ENCODE data around the gene NEO1.

NEO1 gene

DNA sequence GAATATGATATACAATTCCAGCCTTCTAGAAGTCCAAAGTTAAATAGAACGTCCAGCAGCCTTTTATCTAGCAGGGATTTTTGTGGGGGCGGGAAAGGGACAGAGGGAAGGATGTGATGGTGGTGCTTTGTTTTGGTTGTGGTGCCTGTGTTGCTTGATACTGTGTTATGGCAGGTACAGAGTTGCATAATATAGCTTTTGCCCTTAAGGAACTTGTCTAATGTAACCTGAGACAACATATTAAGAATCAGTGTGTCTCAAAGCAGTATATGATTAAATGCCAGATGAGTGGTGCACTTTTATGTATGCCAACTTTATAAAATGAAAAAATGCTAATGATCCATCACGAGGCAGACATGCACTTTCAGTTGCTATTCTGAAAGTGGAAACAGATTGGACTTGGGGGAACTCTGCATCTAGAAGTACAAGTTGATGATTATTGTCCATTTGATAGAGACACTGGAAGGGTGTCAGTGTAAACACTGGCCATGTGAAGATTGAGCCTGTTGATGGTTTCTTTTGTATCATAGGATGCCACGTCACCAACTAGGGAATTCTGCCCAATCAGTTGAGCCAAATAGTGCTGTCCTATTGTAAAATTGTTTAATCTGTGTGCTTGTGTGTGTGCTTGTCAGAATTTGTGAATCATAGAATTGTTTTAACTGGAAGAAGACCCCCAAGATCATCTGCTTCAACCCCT is 23.0 kb downstream of the NEO1 start:
- DNase-seq: no peak

DNA sequence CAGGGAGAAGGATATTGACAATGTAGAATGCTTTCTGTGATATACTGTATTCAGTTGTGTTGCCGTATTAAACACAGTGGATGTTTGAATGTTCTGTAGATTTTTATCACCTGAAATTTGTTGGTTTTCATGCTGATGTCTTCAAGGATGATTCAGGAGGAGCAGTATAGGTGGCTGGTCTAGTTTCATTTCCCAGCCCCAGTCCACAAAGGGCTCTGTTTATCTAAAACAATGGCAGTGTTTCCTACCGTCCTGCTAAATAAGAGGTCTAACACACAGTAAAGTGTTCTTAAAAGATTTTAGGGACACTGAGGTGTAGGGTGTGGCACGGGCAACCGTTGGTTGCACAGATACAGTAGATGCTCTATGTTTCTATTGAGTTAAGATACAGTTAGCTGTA is 26.0 kb downstream of the NEO1 start:
- no peak for DNase-seq

DNA sequence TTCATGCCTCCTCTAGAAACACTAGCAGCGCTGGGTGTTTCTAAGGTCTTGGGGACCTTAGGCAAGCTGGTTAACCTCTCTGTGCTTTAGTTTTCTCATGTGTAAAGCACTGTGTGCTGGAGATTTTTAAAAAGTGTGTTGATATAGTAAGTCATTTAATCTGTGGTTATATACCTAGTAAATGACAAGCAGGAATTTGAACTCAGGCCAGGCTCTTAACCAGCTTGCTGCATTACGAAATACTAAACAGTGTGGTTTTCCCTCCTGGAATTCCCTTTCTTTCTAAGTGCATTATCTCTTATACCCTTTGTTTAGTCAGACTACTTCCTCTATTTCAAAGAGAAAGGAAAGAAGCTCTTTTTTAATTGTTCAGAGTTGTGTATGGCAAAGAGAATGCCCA is 26.5 kb downstream of the NEO1 start:
- DNase-seq: no peak

DNA sequence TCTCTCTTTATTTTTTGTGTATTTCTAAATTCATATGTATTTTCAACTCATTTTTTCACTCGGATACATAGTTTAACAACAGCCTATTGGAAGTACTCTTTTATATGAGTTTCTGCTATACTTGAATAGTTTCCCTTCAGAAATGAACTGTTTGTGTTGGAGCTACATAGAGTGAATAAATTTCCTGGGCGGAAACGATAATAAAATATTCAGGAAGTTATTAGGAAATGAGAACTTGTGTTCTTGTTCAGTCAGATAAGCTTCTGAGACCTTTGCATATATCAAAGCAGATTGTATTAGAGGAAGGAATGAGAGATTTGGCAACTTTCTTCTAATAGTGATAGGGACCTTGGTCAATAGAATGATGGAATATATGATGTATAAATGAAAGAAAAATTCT is 27.3 kb downstream of the NEO1 start:
- no peak for DNase-seq

DNA sequence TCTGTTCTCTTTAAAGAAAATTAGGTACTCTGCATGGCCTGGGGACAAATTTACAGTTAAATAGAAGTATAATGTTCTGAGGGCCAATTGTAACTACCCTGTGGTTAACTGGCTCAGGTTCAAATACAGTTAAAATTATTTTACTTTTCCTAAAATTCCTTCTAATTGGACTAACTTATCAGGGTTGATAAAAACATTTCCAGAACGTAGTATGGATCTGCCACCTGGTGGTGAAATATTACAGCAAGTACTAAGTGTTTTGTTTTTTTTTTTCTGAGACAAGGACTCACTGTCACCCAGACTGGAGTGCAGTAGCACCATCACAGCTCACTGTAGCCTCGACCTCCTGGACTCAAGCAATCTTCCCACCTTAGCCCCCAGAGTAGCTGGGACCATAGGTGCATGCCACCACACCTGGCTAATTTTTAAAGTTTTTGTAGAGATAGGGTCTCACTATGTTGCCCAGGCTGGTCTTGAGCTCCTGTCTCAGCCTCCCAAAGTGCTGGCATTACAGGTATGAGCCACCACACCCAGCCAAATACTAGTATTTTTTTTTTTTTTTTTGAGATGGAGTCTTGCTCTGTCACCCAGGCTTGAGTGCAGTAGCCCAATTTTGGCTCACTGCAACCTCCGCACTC is 29.2 kb downstream of the NEO1 start:
- DNase-seq: no peak

DNA sequence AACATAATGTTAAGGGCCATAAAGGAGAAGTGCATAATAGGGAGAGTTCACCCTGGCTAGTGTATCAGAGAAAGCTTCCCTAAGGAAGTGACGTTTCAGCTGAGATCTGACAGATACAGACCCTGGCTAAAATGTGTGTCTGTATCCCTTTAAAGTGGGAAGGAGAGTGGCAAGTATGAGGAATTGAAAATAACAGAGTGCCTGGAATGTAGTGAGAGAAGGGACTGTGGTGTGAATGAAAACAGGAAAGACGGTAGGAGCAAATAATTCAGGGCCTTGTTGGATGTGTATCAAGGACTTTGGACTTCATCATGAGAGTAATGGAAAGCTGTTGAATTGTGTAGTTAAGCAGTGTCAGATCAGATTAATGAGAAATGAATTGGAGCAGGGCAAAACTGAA is 30.5 kb downstream of the NEO1 start:
- DNase-seq: no peak

DNA sequence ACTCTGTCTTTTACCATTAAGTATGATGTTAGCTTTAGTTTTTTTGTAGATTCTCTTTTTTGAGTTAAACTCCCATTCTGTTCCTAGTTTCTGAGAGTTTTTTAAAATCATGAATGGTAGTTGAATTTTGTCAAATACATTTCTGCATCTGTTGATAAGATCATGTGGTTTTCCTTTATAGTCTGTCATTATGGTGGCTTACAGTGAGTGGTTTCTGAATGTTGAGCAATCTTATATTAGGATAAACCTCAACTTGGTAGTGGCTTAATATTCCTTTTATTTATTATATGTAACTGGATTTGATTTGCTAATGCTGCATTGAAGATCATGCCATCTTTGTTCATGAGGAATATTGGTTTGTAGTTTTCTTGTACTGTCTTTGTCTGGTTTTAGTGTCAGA is 34.8 kb downstream of the NEO1 start:
- DNase-seq: no peak

DNA sequence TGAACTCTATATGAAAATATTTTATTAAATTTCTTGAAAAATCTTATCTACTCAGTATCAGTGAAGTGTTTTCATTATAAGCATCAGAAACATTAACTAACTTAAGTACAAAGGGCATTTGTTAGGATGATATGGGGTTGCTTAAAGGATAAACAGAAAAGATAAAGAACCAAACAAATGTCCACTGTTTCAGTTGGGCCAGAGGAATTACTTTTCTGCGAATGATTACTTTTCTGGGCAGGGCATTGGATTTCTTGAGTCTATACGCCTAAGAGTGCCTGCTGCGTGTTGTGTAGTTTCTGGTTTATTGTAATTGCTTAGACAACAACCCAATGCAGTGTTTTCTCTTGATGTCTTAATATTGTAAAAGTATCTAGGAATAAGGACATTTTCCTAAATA is 52.8 kb downstream of the NEO1 start:
- DNase-seq: no peak

DNA sequence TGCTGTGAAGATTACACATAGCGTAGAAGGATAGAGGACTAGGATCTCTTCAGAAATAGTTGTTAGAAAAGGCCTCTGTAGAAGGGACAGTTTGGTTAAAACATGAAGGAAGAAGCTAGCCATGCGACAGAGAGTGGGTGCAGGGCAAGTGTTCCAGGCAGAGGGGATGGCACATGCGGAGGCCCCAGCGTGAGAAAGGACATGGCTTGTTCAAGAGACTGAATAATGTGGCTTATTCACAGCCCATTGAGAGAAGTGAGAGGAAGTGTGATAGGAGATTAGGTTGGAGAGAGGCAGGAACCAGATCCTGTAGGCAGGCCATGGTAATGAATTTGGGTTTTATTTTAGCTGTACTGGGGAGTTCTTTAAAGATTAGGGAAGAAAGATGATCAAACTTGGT is 56.4 kb downstream of the NEO1 start:
- DNase-seq: no peak

DNA sequence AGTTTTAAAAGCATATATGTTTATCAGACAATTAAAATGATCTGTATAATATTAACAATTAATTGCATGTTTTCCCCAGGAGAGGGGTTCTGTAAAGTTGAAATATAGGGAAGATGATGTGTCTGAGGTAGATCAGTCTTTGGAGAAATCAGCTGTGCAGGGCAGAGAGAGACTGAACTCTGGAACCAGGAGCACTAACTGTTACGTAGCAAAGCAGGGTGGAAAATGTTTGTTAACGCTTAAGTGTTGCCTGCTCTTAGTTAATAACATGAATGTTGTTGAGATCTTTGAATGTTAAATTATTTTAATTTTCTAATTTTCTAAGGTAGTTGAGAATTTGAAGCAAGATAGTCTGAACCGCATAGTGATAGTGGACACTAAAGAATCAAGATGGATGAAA is 57.5 kb downstream of the NEO1 start:
- no peak for DNase-seq

DNA sequence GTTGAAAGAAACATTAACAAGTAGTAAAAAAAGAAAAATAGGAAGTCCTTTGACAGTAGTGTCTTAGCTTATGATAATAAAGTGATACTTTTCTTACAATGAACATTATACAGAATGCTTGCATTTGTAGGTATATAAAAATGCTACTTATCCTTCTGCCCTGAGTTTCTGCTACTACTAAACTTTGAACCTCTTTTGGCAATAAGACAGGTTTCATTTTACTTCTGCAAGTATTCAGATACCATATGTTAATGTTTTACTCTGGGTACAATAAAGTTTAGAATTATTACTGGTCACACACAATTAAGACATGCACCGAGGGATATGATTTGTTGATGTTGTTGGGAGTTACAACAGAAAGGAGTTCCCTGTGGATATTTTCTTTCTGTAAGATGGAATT is 57.9 kb downstream of the NEO1 start:
- no peak for DNase-seq

DNA sequence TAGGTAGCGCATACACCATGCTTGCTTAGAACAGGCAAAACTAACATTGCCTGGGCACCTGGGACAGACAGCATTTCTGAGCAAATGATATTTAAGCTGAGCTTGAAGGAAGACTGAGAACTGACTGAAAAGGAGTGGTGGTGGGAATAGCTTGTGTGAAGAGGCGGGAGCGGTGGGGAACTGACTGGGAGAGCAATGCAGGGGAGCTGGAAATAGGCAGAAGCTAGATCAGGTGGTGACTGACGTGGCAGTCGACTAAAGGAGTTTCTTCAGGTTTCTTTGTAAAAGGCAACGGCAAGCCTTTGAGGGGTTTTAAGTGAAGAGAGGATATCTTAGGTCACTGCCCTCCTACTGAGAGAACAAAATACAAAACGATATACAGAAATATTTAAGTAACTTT is 61.8 kb downstream of the NEO1 start:
- no peak for DNase-seq

DNA sequence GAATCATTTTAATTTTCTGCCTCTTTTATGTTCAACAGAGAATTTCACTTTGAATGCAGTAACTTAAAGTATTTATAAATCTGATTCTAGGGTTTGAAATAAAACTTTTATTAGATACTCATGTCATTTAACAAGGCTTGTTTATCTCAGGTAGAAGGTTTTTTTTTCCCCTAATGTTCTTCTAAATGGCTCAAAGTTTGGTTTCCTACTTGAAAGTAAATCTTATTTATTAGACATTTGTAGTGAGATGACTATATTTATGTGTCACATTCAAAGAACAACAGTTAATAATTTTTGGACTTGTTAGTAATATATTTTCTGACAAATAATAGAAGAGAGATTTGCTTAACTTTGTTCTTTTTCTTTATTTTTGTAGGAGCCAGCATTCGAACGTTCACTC is 63.9 kb downstream of the NEO1 start:
- DNase-seq: no peak

DNA sequence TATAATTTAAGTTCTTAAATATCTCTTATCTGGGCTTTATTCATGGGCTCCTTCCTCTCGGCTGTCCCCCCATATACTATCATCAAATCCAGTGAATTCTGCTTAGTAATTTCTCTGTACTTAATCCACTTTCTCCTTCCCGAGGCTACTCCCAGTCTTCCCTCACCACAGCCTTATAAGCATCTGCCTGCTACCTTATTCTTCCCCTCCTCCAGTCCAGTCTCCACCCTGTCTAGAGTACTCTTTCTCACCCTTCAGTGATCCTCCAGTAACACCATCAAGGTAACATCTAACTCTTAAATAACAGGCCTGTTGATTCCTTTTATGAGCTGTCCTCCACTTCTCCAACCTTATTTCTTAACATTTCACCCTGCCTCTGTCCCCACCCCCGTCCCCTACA is 65.8 kb downstream of the NEO1 start:
- DNase-seq: no peak

DNA sequence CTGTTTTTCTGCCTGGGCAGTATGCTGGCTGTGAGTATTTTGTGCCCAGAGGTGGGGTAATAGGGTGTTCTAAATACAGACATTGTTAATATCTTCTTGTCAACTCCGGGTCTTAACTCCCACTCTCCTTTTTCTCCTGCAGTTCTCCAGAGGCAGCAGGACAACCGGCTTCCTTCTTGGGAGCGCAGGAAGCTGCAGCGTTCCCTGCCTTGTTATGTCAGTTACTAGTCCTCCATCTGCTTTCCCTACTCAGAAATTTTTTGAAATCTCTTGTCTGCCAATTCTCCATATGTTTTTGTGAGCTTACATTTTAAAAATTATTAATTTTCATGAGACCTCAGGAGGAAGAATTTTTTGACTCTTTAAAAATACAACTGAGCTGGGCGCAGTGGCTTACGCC is 67.2 kb downstream of the NEO1 start:
- no peak for DNase-seq

DNA sequence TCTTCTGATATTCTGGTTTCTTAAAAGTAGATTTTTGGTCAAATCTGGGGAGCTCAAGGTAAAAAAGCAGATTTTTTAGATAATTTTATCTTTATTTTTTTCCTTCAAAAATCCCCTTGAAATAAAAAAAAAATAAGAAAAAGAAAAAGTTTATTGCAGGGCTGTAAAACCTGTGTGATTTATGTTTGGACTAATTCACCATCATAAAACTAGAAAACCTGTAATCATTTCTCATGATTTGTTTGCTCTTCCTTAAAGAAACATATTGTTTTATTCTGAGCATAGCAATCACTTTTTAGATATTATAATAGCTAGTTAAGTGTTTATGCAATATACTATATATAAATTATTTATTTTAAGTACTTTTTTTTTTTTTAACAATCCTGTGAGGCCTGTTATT is 68.0 kb downstream of the NEO1 start:
- DNase-seq: no peak

DNA sequence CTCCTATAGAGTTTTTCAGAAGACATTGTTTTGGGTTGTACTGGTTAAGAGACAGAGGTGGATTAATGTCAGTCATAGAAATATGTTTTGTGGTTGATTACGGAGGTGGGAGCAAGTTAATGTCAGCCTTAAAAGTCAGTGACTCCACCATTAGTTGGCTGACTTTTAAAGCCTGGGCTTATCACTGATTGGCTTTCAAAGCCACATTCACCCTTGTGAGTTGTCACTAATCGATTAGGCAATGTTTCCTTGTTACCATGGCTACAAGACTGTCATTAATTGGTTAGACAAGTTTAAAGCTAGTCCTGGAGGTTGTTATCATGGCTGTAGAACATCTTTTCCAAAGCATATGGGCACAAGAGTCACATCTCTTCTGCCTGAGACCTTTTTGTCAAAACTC is 73.0 kb downstream of the NEO1 start:
- no peak for DNase-seq

DNA sequence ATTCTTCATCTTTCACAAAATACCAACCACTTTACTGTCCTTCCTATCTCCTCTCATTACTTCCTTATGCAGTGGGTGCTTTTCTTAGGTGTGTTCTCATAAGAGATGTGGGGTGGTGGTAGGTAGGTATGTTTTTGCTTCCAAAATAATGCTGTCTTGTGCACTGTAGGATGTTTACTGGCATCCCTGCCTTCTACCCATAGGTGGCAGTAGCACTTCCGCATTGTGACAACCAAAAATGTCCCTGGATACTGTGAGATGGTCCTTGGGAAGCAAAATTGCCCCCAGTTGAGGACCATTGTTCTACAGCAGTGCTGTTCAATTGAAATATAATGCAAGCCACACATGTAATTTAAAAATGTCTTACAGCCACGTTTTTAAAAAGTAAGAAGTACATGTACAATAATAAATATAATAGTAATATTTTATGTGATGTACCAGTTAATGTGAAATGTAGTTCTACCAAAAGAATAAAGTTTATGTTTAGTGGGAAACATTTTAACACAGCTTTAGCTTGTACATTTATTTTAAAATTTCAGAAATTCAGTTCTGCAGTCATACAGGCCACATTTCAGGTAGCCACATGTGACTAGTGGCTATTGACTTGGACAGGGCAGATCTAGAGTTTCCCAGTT is 75.2 kb downstream of the NEO1 start:
- no peak for DNase-seq

DNA sequence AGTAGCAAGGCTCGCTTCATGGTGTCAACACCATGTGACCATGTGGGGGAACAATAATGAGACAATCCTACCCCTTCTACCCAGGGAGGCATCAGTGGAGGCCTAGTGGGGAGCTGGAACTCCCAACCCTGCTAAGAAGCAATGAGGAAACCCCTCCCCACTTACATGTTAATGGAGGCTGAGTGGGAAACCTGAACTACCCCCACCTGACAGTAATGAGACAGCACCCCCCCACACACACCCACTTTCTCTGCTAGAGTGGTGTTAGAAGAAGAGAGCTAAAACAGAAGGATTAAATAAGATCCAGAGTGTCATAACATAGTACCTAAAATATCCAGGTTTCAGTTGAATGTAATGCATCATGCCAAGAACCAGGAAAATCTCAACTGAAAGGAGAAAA is 78.6 kb downstream of the NEO1 start:
- DNase-seq: no peak

DNA sequence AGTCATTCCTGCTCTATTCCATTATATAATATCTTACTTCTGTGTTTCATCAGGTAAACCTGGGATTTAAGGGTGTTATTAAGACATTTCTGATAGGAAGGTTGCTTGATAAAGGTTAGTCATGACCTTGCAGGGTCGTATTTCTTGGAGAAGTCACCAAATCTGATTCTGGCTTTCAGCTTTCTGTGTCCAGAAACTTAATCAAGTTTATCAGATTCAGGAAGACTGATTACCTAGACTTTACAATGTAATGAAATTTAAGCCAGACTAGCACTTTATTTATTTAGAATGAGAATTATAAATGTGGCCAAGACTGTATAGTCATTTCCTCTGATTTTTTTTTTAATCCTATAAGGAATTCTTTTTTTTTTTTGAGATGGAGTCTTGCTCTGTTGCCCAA is 81.9 kb downstream of the NEO1 start:
- DNase-seq: no peak

DNA sequence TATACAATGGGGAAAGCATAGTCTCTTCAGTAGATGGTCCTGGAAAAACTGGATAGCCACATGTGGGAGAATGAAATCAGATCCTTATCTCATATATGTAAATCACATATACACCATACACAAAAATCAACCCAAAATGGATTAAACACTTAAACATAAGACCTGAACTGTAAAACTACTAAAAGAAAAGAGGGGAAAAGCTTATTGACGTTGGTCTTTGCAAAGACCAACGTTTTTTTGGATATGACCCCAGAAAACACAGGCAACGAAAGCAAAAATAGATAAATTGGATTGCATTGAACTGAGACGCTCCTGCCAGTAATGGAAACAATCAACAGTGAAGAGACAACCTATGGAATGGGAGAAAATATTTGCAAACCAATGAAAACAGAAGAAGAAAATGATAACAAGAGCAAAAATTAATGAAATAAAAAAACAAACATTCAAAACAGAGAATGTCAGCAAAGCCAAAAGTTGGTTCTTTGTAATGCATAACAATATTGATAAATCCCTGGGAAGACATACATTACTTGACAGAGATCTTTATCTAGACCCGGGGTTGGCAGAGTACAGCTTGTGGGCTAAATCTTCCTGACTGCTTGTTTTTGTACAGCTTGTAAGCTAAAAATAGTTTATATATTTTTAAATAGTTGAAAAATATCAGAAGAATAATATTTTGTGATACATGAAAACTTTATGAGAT is 86.9 kb downstream of the NEO1 start:
- DNase-seq: no peak

DNA sequence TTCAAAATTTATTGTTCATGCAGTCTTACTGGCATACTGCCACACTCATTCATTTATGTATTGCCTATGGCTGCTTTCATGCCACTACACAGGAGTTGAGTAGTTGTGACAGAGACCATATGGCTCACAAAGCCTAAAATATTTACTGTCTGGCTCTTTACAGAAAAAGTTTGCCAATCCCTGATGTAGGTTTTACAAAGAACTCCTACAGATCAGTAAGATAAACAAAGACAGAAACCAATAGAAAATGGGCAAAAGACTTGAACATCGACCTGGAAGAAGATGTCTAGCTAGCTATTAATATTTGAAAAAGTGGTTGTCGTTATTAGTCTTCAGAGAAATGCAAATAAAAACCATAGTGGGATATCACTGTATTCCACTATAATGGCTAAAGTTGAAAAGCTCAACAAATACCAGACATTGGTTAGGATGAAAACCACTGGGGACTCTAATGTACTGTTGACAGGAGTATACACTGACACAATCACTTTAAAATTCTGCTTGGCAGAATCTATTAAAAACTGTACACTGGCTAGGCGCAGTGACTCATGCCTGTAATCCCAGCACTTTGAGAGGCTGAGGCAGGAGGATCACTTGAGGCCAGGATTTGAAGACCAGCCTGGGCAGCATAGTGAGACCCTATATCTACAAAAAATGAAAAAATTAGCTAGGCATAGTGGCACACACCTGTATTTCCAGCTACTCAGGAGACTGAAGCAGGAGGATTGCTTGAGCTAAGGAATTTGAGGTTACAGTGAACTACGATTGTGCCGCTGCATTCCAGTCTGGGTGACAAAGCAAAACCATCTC is 87.7 kb downstream of the NEO1 start:
- no peak for DNase-seq

All from effector CD8-positive, alpha-beta T cell (primary cell).